GM19351 (cell line): ENCODE results near the gene PACS1.

ENCODE experiments used
- ATAC-seq: cut with Tn5 transposase; IDR thresholded peaks from one replicate; pipeline ENCODE4 v1.9.1; 2021; ENCODE audit warnings: mild to moderate bottlenecking, moderate library complexity; ENCODE audit not compliant: unreplicated experiment

The PACS1 gene

DNA sequence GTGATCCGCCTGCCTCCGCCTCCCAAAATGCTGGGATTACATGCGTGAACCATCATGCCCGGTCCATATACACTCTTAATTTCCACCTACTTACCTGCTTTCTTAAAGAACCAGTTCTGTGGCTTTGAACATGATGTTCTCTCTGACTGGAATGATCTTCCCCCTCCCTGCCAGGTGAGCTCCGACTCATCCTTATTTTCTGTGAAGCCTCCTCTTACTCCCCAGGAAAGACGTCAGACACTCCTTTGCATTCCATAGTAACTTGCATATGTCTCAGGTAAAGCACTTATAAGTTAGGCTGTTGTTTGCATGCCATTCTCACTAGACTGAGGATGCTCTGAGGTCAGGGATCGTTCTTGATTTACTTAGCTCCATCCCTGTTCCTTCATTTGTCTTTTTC, 106.6 kb downstream of the PACS1 start:
- ATAC-seq, result no peak

DNA sequence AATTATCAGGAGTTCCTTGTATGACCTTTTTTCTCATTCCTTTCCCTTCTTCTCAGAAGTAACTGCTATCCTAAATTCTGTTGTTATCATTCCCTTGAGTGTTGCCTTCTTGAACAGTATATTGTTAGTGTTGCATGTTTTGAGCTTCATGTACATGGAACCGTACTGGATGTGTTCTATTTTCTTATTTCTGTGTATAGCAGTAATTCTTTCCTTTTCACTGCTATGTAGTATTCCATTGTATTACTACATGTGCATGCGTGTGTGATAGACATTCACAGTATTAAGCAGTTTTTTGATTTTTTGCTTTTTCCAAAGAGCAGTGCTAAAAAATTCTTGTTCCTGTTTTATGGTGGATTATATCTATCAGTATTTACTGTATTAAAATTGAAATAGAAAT, 108.1 kb downstream of the PACS1 start:
- no peak for ATAC-seq

DNA sequence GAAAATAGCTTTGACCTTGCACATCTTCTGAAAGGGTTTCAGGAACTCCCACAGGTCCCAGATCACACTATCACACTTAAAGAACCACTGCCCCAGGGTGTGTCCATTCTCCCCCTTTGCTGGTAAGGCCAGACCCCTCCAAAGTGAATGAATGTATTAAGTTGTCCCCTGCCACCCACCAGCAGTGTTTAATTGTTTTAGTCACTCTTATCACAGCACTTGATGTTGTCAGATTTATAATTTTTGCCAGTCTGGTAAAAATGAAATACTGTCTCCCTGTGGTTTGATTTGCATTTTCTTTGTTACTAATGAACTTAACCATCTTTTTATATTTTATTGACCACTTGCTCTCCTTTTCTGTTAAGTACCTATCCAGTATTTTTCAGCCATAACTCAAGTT, 108.8 kb downstream of the PACS1 start:
- no peak for ATAC-seq

DNA sequence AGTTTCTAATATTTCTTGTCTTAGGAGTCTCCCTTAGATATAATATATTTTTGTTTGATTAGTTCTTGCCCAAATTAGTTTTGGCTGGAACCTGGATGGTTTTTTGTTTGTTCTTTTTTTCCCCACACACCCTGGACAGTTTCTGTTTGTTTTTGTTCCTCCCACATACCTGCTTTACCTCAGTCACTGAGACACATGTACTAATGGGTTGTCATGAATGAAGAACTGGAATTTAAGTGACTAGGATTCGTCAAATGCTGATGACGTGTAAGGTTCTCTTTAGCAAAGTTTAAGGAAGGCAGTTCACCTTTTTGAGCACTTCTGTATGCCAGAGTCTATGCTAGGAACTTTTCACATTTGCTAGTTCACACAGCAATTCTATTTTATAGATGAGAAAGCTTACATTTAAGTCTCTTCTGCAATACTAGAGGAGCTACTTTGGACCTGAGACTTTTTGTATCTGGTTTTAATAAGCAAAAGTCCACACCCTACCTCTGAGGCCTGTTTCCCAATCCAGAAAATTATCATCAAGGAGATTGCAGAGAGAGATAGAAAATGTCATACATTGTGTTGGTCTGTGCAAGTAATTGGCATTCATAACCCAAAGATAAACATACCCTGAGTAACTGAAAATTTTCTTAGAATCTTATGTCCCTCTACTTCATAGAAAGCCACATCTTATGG, 111.7 kb downstream of the PACS1 start:
- ATAC-seq, result no peak

DNA sequence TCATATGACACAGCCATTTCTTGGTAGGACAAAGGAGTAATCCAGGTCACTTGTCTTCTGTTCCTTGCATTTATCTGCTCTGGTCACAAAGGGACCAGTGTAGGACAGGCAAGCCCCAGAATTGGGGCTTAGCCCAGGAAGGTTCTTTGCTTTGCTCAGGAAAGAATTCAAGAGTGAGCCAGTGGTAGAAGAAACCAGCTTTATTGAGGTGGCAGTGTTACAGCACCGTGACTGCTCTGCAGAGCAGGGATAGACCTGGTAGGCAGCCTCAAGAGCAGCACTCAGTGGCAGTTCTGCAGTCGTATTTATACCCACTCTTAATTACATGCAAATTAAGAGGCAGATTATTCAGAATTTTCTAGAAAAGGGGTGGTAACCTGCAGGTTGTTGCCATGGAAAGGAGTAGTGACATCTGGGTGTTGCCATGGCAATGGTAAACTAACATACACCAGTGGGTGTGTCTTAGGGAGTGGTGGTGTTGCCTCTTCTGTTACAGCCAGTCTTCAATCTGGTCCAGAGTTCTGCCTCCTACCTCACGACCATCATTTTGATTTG, 113.5 kb downstream of the PACS1 start:
- no peak for ATAC-seq

DNA sequence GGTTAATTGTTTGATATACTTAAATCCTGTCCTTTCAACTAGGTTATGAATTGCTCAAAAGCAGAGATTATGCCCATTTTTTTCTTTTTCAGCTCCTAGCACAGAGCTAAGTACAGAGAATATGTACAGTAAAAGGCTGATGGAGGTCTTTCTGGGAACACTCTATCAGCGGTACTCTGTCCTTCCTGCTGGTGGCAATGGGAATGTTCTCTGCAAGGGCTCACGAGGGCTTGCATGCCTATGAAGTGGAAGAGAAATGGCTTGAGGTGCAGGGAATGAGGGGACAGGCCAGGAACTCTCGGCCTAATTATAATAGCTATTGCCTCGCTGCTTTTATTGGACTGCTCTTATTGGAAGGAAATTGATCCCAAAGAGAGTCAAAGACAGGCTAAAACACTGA, 114.7 kb downstream of the PACS1 start:
- no peak for ATAC-seq

DNA sequence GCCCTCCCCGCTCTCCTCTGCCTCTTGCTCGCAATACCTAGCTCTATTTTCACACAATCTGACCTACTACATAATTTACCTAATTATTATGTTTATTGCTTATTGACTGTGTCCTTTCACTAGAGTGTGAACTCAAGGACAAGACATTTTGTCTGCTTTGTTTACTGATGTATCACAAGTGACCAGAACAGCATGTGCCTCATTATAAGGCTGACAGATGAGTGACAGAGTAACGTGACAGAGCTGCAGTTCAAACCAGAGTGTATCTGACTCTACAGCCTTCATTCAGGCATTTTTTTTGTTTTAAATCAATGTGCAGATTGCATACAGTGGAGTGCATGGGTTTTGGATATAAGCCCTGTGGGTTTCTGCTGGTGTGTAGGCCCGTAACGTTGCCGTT, 116.4 kb downstream of the PACS1 start:
- ATAC-seq, result no peak

DNA sequence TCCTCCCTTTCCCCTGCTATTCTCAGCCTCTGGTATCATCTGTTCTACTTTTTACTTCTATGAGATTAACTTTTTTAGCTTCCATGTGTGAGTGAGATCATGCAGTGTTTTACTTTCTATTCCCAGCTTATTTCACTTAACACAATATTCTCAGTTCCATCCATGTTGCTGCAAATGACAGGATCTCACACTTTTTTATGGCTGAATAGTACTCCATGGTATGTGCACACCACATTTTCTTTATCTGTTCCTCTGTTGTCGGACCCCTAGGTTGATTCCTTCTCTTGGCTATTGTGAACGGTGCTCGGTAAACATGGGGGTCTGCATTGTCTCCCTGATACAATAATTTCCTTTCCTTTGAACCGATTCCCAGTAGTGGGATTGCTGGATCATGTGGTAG, 117.4 kb downstream of the PACS1 start:
- no peak for ATAC-seq

DNA sequence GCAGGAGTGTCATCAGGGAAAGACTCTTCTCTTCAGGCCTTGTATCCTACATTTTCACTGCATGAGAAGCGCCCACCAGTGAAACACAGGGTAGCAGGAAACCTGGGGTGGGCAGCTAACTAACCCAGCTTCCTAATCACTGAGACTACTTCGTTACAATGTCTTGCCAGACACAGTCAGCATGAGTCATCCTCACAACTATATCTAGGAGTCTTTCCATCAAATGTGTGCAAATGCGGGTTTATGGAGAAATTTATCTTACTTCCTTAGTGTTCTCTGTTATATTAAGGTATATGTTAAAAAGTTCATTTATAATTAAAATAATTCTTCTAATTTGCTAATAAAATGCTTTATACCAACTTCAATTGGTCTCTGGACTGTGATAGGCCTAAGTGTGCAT, 118.5 kb downstream of the PACS1 start:
- no peak for ATAC-seq

DNA sequence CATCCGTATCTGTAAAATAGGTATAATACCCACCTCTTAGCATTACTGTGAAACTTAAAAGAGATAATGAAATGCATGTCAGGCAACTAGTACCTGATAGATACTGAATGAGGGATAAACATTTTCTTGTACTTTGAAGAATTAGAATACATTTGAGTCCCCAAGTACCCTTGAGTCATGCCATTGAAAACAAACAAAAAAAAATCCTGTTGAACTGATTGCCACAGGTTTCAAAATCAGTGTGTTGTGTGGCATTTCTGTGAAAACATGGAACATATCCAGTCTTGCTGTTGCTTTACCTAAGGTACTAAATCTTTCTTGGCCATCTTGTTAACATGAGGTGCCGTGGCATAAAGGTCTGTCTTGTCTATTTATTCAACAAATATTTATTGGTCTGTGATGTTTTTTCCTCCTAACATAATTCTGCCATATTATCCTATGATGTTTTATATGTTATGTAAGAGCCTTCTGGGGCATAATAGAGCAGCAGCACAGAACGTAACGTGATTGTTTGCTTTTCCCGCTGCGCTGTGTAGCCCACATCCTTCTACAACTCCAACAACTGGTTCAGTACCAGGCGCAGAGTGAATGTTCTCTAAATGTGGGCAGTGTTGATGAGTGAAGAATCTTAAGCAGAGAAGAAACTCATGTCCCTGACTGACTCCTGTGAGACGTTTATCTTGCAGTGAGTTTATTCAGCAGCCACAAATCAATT, 119.1 kb downstream of the PACS1 start:
- no peak for ATAC-seq

DNA sequence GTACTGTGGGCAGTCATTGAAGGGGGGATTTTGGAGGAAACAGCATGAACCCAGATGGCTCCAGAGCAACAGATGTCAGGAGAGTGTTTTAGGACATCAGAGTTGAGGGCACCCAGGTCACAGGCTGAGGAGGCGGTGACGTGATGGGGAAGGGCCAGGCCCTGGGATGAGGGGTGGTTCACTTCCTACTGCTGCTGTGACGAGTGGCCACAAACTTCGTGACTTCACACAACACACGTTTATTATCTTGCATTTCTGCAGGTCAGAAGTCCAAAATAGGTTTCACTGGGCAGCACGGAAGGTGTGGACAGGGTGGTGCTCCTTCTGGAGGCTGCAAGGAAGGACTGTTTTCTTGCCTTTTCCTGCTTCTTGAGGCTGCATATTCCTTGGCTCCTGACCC, 120.7 kb downstream of the PACS1 start:
- ATAC-seq, result no peak

DNA sequence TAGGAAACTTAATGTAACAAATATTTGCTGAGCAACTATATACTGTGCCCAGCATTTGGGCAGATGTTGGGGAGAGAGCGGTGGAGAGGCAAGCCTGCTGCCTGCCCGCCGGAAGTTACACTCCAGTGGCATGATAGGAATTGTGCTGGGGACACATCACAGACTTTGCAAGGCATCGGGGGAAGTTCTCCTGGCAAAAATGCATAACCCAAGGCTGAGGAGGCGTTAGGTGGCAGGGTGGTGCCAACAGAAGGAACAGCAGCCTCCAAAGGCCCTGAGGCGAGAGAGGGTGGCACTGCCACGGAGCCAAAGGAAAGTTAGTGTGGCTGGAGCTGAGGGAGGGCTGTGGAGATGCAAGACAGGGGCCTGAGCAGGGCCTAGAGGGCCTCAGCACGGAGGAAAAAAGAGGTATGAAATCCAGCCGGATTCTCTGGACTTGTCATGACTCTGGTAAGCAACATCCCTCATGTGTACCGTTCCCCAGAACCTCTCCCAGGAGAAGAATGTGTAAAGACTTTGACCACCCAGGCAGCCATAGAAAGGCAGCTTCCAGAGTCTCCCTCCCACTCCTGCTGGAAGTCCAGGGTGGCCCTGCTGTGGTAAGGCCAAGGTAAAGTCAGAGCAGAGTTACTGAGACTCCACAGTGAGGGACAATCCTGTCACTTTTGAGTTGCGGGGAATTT, 122.2 kb downstream of the PACS1 start:
- ATAC-seq, result no peak

DNA sequence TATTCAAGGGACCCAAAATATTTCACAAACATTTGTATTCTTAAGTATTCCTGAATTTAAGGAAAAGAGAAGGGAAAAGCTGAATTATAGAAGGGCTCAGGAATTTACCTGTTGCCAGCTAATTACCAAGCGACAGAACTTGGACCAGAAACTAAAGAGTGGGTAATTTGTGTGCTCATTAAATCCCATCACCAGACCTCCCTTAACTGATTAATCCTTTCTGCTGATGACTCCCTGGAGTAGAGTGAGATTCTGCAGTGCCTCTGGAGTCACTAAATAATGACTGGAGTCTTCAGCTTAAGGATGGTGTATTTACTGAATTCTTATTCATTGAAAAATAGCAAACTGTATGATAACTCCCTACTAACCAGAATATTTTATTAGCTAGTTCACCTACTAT, 124.3 kb downstream of the PACS1 start:
- ATAC-seq, result no peak

DNA sequence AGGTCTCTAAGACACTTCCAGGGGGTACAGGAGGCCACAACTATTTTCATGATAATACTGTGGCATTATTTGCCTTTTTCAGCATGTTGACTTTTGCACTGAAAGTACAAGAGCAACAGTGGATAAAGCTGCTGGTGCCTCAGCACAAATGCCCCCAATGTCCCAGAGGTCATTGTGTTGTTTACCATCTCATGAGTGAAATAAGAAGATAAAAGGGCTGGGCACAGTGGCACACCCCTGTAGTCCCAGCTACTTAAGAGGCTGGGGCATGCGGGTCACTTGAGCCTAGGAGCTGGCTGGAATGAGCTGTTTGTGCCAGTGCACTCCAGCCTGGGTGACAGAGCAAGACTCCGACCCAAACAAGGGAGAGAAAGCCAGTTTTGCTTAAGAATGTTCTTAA, 125.8 kb downstream of the PACS1 start:
- ATAC-seq, result no peak

DNA sequence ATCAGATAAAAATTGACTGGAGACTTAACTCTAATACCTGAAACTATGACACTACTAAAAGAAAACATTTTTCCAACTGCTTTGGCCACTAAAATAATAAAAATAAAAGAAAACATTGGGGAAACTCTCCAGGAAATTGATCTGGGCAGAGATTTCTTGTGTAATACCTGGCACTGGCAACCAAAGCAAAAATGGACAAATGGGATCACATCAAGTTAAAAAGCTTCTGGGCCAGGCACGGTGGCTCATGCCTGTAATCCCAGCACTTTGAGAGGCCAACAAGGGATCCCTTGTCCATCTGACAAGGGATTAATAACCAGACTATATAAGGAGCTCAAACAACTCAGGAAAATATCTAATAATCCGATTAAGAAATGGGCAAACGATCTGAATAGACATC, 133.8 kb downstream of the PACS1 start:
- ATAC-seq, result no peak

DNA sequence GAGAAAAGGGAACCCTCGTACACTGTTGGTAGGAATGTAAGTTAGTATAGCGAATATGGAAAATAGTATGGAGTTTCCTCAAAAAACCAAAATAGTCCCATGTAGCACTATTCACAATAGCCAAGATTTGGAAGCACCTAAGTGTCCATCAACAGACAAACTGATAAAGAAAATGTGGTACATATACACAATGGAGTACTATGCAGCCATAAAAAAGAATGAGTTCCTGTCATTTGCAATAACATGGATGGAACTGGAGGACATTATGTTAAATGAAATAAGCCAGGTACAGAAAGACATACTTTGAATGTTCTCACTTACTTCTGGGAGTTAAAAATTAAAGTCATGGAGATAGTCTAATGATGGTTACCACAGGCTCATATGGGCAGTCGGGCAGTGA, 134.3 kb downstream of the PACS1 start:
- no peak for ATAC-seq

DNA sequence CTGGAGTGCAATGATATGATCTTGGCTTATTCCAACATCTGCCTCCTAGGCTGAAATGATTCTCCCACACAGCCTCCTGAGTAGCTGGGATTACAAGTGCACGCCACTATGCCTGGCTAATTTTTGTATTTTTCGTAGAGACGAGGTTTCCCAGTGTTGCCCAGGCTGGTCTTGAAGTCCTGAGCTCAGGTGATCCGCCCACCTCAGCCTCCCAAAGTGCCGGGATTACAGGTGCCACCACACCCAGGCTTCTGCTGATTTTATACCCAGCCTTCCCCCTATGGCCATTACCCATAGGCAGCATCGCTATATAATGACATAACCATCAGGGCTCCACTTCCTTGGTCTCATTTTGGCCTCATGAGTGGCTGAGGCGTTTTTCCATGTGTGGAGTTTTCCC, 137.7 kb downstream of the PACS1 start:
- no peak for ATAC-seq

DNA sequence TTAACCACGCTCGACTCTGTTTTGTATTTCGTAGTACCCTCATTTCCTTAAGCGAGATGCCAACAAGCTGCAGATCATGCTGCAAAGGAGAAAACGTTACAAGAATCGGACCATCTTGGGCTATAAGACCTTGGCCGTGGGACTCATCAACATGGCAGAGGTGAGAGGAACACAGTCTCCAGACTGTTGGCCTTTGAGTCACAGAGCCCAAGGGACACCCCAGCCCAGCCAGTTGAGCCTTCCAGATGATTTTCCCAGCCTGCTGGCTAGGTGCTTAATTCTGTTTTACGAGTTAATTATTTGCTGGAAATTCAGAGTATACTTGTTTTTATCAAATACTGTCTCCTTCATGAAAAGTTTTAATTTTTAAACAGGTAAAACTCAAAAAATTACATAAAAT, 141.0 kb downstream of the PACS1 start:
- ATAC-seq, result no peak

DNA sequence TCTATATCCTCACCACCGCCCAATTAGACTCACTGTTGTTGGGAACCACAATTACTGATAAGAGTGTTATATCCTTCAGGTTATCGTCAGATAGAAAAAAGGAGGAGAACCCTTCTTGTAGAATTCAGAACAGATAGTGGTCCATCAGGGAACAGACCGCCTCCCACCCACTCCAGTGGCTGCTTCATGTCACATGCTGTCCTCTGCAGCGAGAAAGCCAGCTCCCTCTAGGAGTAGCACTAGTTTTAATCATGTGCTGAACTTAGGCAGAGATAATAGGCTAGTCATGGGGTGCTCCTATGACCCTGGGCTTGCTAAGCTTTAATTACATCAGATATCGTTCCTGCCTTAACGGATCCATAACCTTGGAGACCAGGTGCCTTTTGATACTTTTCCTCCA, 146.8 kb downstream of the PACS1 start:
- ATAC-seq, result no peak

DNA sequence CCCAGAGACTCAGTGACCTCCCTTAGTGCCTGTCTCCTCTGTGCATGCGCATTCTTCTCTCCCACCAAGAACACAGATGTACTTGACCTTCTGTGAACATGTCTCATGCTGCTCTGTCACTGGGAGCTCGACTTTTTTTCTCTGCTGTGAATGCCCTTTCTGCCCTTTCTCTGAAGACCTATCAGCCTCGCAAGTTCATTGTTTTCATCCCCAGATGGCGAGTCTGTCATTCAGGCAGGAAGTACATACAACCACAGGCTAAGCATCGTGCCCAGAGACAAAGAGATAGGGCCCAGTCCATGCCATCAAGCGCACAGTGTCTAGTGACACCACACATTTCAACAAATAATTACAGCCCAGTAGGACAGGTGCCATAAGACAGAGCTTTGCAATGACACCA, 148.0 kb downstream of the PACS1 start:
- ATAC-seq, result no peak

DNA sequence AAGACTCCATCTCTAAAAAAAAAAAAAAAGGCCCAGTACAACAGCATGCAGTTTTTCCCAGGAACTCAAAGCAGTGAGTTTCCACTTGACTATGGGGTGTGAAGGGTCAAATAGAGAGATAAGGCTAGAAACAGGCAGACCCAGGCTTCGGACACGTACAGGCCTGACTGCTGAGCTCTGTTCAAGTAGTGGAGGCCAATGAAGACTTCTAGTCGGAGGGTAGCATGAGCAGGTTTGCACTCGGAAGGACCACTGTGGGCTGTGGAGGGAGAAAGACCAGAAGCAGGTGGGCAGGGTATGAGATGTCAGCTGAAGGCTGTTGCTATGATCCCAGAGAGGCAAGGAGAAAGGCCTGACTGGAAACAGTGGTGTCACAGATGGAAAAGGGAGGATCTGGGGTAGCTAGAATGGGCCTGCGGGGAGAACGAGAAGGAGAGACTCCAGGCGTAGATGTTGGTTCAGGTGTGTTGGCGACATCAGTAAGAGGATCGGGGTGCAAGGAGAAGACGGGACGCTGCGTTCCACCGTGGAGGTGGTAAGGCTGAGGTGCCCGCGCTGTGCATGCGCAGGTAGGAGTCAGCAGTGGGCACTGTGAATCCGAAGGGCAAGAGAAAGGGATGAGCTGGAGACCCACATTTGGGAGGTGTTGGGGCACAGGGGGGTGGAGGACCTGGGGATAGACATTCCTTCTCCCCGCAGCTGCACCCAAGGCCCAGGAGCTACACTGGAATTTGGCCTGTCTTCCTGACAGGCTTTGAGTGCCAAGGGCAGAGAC, 149.0 kb downstream of the PACS1 start:
- ATAC-seq, result no peak
